Neural crest cell (in vitro differentiated cells): ENCODE data around the gene TTC23. TPM values are rescaled to one million over a fixed set of nuclear protein-coding genes. Genes with fewer than 3 reads are reported as not detected.

ENCODE experiments used
- DNase-seq: peaks from one replicate; pipeline ENCODE4 v3.0.0; 2021; ENCODE audit warnings: low read depth, mixed read lengths, low spot score
- H3K27ac Mint-ChIP-seq: one replicate; pipeline ENCODE4 v1.8.0; 2021; ENCODE audit warnings: mild to moderate bottlenecking, mixed read lengths; ENCODE audit not compliant: unreplicated experiment
- H3K27me3 Mint-ChIP-seq: 2 replicates; pipeline ENCODE4 v1.8.0; 2021; ENCODE audit warnings: low read depth, mild to moderate bottlenecking, mixed read lengths
- H3K36me3 Mint-ChIP-seq: 2 replicates; pipeline ENCODE4 v1.8.0; 2021; ENCODE audit warnings: low read depth, mild to moderate bottlenecking, mixed read lengths
- H3K4me1 Mint-ChIP-seq: 2 replicates; pipeline ENCODE4 v1.8.0; 2021; ENCODE audit warnings: mixed read lengths
- H3K4me3 Mint-ChIP-seq: one replicate; pipeline ENCODE4 v1.8.0; 2021; ENCODE audit warnings: mild to moderate bottlenecking, mixed read lengths
- H3K9me3 Mint-ChIP-seq: 2 replicates; pipeline ENCODE4 v1.8.0; 2021; ENCODE audit warnings: mixed read lengths
- CTCF ChIP-seq: fragments of 200-600 bp; sonication (generic); conservative IDR thresholded peaks from 2 replicates; pipeline ENCODE4 v1.5.0; 2021; ENCODE audit warnings: antibody characterized with exemption, mild to moderate bottlenecking
- total RNA-seq: library from RNA; stranded (reverse); gene quantifications from 2 replicates; pipeline ENCODE4 v1.2.1, GENCODE V29; 2021

The TTC23 gene
- total RNA-seq, 1 donor from 2014 or later = 25.7 TPM

GRCh38 chr15:99099661-99100060, 149.7 kb downstream of the TTC23 start:
- no peaks in the 10 kb centered on the region for H3K9me3 Mint-ChIP-seq
- peaks cover 3% of the 10 kb centered on the region for H3K4me1 Mint-ChIP-seq
- H3K27ac Mint-ChIP-seq = no peak overlapping the region
- H3K27me3 Mint-ChIP-seq = peaks cover 48% of the 10 kb centered on the region
- no peak for TF ChIP-seq CTCF
- no peak for DNase-seq
- no peak overlapping the region for H3K4me3 Mint-ChIP-seq
- H3K36me3 Mint-ChIP-seq = no peaks in the 10 kb centered on the region

GRCh38 chr15:99098991-99099390, 150.4 kb downstream of the TTC23 start:
- Mint-ChIP-seq H3K9me3 (no peaks in the 10 kb centered on the region), H3K4me3 (no peak overlapping the region), H3K36me3 (no peaks in the 10 kb centered on the region), H3K27ac (no peak overlapping the region), H3K27me3 (peaks cover 46% of the 10 kb centered on the region), H3K4me1 (peaks cover 3% of the 10 kb centered on the region)
- no peak for TF ChIP-seq CTCF
- DNase-seq = no peak

GRCh38 chr15:99098426-99098825, 151.0 kb downstream of the TTC23 start:
- no peak for TF ChIP-seq CTCF
- H3K27ac Mint-ChIP-seq = no peak overlapping the region
- peaks cover 43% of the 10 kb centered on the region for H3K27me3 Mint-ChIP-seq
- H3K36me3 Mint-ChIP-seq = no peaks in the 10 kb centered on the region
- no peaks in the 10 kb centered on the region for H3K9me3 Mint-ChIP-seq
- no peak overlapping the region for H3K4me3 Mint-ChIP-seq
- DNase-seq = no peak
- peaks cover 3% of the 10 kb centered on the region for H3K4me1 Mint-ChIP-seq

GRCh38 chr15:99097441-99098410, 151.7 kb downstream of the TTC23 start:
- peaks cover 36% of the 10 kb centered on the region for H3K27me3 Mint-ChIP-seq
- H3K36me3 Mint-ChIP-seq = no peaks in the 10 kb centered on the region
- H3K27ac Mint-ChIP-seq = no peak overlapping the region
- peaks cover 3% of the 10 kb centered on the region for H3K4me1 Mint-ChIP-seq
- H3K9me3 Mint-ChIP-seq = no peaks in the 10 kb centered on the region
- no peak overlapping the region for H3K4me3 Mint-ChIP-seq
- no peak for DNase-seq
- TF ChIP-seq CTCF = no peak

GRCh38 chr15:99096894-99097426, 152.4 kb downstream of the TTC23 start:
- H3K4me3 Mint-ChIP-seq = no peak overlapping the region
- no peaks in the 10 kb centered on the region for H3K36me3 Mint-ChIP-seq
- TF ChIP-seq CTCF = no peak
- H3K4me1 Mint-ChIP-seq = no peaks in the 10 kb centered on the region
- DNase-seq = no peak
- no peaks in the 10 kb centered on the region for H3K9me3 Mint-ChIP-seq
- no peak overlapping the region for H3K27ac Mint-ChIP-seq
- H3K27me3 Mint-ChIP-seq = peaks cover 30% of the 10 kb centered on the region
